Vagina (tissue), 2 donors: ENCODE results near the gene ARHGAP5. TPM values are rescaled to one million over a fixed set of nuclear protein-coding genes. Genes with fewer than 3 reads are reported as not detected.
"Not testable (repeated sequence)": the region's sequence is repeated elsewhere in the genome, so short reads cannot be mapped to it uniquely, and the experiment has no call there.

ENCODE experiments used
- DNase-seq, 2 donors: peaks; one replicate each; pipeline ENCODE4 v3.0.0-alpha.2; 2017; ENCODE audit errors: extremely low spot score in 2 of 2
- H3K27ac ChIP-seq: fragments of 200-600 bp; sonication (generic); one replicate; pipeline ENCODE4 v1.5.1; 2019
- H3K27me3 ChIP-seq: fragments of 200-600 bp; sonication (generic); one replicate; pipeline ENCODE4 v1.5.1; 2019
- H3K36me3 ChIP-seq, 2 donors: fragments of 200-600 bp; sonication (generic); one replicate each; pipeline ENCODE4 v1.5.1; 2017 to 2019
- H3K4me1 ChIP-seq: fragments of 200-600 bp; sonication (generic); one replicate; pipeline ENCODE4 v1.5.1; 2019
- H3K4me3 ChIP-seq, 2 donors: fragments of 200-600 bp; sonication (generic); 1 replicate in 1 of 2; 2 replicates in 1 of 2; pipeline ENCODE4 v1.5.1; 2016 to 2019
- H3K9me3 ChIP-seq: fragments of 200-600 bp; sonication (generic); one replicate; pipeline ENCODE4 v1.5.1; 2019
- CTCF ChIP-seq, 3 experiments: fragments of 450-650 bp in 2 of 3; fragments of 200-600 bp in 1 of 3; sonication (generic) in 1 of 3; IDR thresholded peaks; one replicate each; pipeline ENCODE4 v1.5.1; 2017 to 2019; ENCODE audit warnings: antibody characterized with exemption in 3 of 3, mild to moderate bottlenecking in 2 of 3, moderate library complexity in 2 of 3
- POLR2A ChIP-seq, 2 donors: fragments of 450-650 bp; IDR thresholded peaks; one replicate each; pipeline ENCODE4 v1.6.1; 2017; ENCODE audit warnings: antibody characterized with exemption in 2 of 2, mild to moderate bottlenecking in 2 of 2, moderate library complexity in 2 of 2
- POLR2AphosphoS5 ChIP-seq, 2 donors: sonication (generic); formaldehyde crosslinking; IDR thresholded peaks; one replicate each; pipeline ENCODE4 v1.9.0; 2017; ENCODE audit warnings: antibody characterized with exemption in 2 of 2, mild to moderate bottlenecking in 2 of 2, low read depth in 1 of 2; ENCODE audit not compliant: insufficient read depth in 1 of 2
- intact Hi-C: fragments of 100-400 bp; cut with DNase I; formaldehyde crosslinking; loops from one replicate; pipeline ENCODE4 v1.15.1; 2023
- total RNA-seq: library from RNA; depleted of rRNA; stranded (reverse); fragments of >200 nt; gene quantifications from one replicate; pipeline ENCODE4 v1.2.3, GENCODE V29; 2016

Gene ARHGAP5
- total RNA-seq, 1 donor from 2014 or later = 90.6 TPM

GRCh38 chr14:32128703-32129102, 51.6 kb downstream of the ARHGAP5 start:
- H3K4me3 ChIP-seq = no peak overlapping the region
- no peak for TF ChIP-seq POLR2AphosphoS5 (IDR thresholded peaks at IDR 0.05; ENCODE audit: insufficient read depth in 1 of 2, low read depth in 1 of 2)
- no peak for TF ChIP-seq CTCF (IDR thresholded peaks at IDR 0.05)
- TF ChIP-seq POLR2A (IDR thresholded peaks at IDR 0.05) = no peak
- intact Hi-C loops = no loop called here
- no peaks in the 10 kb centered on the region for H3K27me3 ChIP-seq
- H3K9me3 ChIP-seq = no peaks in the 10 kb centered on the region
- H3K27ac ChIP-seq = no peak overlapping the region
- peaks cover 29% of the 10 kb centered on the region for H3K4me1 ChIP-seq
- DNase-seq = no peak
- H3K36me3 ChIP-seq = peaks cover 0 to 12% of the 10 kb centered on the region in 2 donors

- Histone ChIP-seq H3K9me3 (no peaks in the 10 kb centered on the region), H3K27me3 (no peaks in the 10 kb centered on the region), H3K4me3 (no peak overlapping the region), H3K36me3 (peaks cover 0 to 12% of the 10 kb centered on the region in 2 donors), H3K4me1 (peaks cover 27% of the 10 kb centered on the region), H3K27ac (peak overlapping the region; percentile 23)
- no peak for DNase-seq
- TF ChIP-seq CTCF (IDR thresholded peaks at IDR 0.05) (no peak), POLR2AphosphoS5 (IDR thresholded peaks at IDR 0.05; ENCODE audit: insufficient read depth in 1 of 2, low read depth in 1 of 2) (peak in 1 of 2 donors; percentile 34)
- intact Hi-C loops = no loop called here
Observed at GRCh38 chr14:32129124-32129523, 52.0 kb downstream of the ARHGAP5 start.

- Histone ChIP-seq H3K4me1 (peaks cover 39% of the 10 kb centered on the region), H3K36me3 (peaks cover 0 to 12% of the 10 kb centered on the region in 2 donors)
- H3K9me3 ChIP-seq, DNase-seq, H3K27me3 ChIP-seq, intact Hi-C loops, H3K4me3 ChIP-seq, H3K27ac ChIP-seq: not testable (repeated sequence)
Observed at GRCh38 chr14:32131689-32132088, 54.6 kb downstream of the ARHGAP5 start.

- no peak for TF ChIP-seq CTCF (IDR thresholded peaks at IDR 0.05)
- TF ChIP-seq POLR2AphosphoS5 (IDR thresholded peaks at IDR 0.05; ENCODE audit: insufficient read depth in 1 of 2, low read depth in 1 of 2) = peak in 1 of 2 donors; percentile 13
Observed at GRCh38 chr14:32134448-32135097, 57.5 kb downstream of the ARHGAP5 start.

GRCh38 chr14:32136027-32136825, 59.1 kb downstream of the ARHGAP5 start:
- DNase-seq = no peak
- intact Hi-C loops = no loop called here
- peaks cover 19% of the 10 kb centered on the region for H3K4me1 ChIP-seq
- H3K9me3 ChIP-seq = peaks cover 11% of the 10 kb centered on the region
- TF ChIP-seq CTCF (IDR thresholded peaks at IDR 0.05) (no peak), POLR2A (IDR thresholded peaks at IDR 0.05) (no peak), POLR2AphosphoS5 (IDR thresholded peaks at IDR 0.05; ENCODE audit: insufficient read depth in 1 of 2, low read depth in 1 of 2) (no peak)
- H3K4me3 ChIP-seq = no peak overlapping the region
- H3K27ac ChIP-seq = no peak overlapping the region
- H3K36me3 ChIP-seq = peaks cover 0 to 24% of the 10 kb centered on the region in 2 donors
- no peaks in the 10 kb centered on the region for H3K27me3 ChIP-seq

More at GRCh38 chr14:32134448-32135097, 57.5 kb downstream of the ARHGAP5 start:
- H3K27me3 ChIP-seq = no peaks in the 10 kb centered on the region
- no peak overlapping the region for H3K27ac ChIP-seq
- no peak for DNase-seq
- intact Hi-C loops = no loop called here
- H3K4me3 ChIP-seq = no peak overlapping the region
- H3K4me1 ChIP-seq = peaks cover 21% of the 10 kb centered on the region
- peaks cover 11% of the 10 kb centered on the region for H3K9me3 ChIP-seq
- peaks cover 0 to 19% of the 10 kb centered on the region in 2 donors for H3K36me3 ChIP-seq
